ENCODE measurements around the gene TM4SF5. TPM values are rescaled to one million over a fixed set of nuclear protein-coding genes. Genes with fewer than 3 reads are reported as not detected.

Gene TM4SF5
- total and polyA plus RNA-seq, 8 donors, result 0.31 to 1.2 (median 0.61) TPM; not detected in 2

GRCh38 chr17:4810696-4811290 lies 39.1 kb downstream of the TM4SF5 start:
- Histone ChIP-seq H3K36me3 (no peaks in the 10 kb centered on the region), H3K4me3 (no peak overlapping the region), H3K4me1 (peaks cover 0 to 12% (median 6%) of the 10 kb centered on the region in 3 donors), H3K27me3 (no peaks in the 10 kb centered on the region), H3K9me3 (no peaks in the 10 kb centered on the region), H3K27ac (no peak overlapping the region)
- ATAC-seq (no peak), DNase-seq (peak in 1 of 6 donors; percentile 66), FAIRE-seq (no peak)
- no peak for TF ChIP-seq CTCF (IDR thresholded peaks at IDR 0.05)
- WGBS, 2 donors, result 81 to 85% methylated on average over 13 of the region's 13 CpGs
- intact Hi-C loops (cut with DNase I), result no loop called here

DNA sequence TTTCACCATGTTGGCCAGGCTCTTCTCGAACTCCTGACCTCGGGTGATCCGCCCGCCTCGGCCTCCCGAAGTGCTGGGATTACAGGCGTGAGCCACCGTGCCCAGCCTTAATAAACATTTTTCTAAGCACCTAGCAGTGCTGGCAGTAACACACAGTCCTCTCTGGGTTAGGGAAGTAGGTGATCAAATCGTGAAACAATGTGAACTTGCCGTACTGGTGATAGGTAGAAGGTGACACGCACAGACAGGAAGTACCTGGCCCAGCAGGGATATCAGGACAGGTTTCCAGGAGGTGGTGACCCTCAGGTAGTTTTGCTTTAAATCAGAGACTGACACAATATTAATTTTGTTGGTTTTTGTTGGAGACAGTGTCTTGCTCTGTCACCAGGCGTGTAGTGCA lies 39.8 kb downstream of the TM4SF5 start:
- TF ChIP-seq CTCF (IDR thresholded peaks at IDR 0.05), result no peak
- Histone ChIP-seq H3K4me1 (peaks cover 0 to 9% (median 6%) of the 10 kb centered on the region in 3 donors), H3K9me3 (no peaks in the 10 kb centered on the region), H3K4me3 (no peak overlapping the region), H3K36me3 (no peaks in the 10 kb centered on the region), H3K27me3 (no peaks in the 10 kb centered on the region), H3K27ac (no peak overlapping the region)
- ATAC-seq (no peak), DNase-seq (peak in 1 of 6 donors; percentile 1), FAIRE-seq (no peak)
- 94 to 95% methylated on average over 12 of the region's 12 CpGs for WGBS, 2 donors
- intact Hi-C loops (cut with DNase I), result no loop called here

DNA sequence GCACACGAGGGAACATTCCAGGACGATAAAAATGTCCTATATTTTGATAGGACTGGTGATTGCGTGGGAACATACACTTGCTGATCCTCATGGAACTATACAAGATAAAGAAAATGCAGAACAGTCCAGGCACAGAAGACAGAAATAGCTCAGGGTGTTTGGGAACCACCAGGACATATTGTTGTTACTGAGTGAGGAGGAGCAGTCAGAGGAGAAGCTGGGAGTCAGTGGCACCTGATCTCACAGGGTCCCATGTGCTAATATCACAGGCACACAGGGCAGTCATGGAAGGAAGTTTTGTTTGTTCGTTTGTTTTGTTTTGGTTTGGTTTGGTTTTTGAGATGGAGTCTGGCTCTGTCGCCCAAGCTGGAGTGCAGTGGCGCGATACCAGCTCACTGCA lies 41.0 kb downstream of the TM4SF5 start:
- no peaks in the 10 kb centered on the region for H3K9me3 ChIP-seq
- H3K27me3 ChIP-seq, result no peaks in the 10 kb centered on the region
- H3K27ac ChIP-seq, result no peak overlapping the region
- DNase-seq (peak in 1 of 6 donors; percentile 5), FAIRE-seq (no peak), ATAC-seq (no peak)
- 78 to 79% methylated on average over 7 of the region's 7 CpGs for WGBS, 2 donors
- intact Hi-C loops (cut with DNase I), result no loop called here
- no peak overlapping the region for H3K4me3 ChIP-seq
- TF ChIP-seq CTCF (IDR thresholded peaks at IDR 0.05), result no peak
- peaks cover 0 to 7% (median 5%) of the 10 kb centered on the region in 3 donors for H3K4me1 ChIP-seq
- H3K36me3 ChIP-seq, result no peaks in the 10 kb centered on the region

DNA sequence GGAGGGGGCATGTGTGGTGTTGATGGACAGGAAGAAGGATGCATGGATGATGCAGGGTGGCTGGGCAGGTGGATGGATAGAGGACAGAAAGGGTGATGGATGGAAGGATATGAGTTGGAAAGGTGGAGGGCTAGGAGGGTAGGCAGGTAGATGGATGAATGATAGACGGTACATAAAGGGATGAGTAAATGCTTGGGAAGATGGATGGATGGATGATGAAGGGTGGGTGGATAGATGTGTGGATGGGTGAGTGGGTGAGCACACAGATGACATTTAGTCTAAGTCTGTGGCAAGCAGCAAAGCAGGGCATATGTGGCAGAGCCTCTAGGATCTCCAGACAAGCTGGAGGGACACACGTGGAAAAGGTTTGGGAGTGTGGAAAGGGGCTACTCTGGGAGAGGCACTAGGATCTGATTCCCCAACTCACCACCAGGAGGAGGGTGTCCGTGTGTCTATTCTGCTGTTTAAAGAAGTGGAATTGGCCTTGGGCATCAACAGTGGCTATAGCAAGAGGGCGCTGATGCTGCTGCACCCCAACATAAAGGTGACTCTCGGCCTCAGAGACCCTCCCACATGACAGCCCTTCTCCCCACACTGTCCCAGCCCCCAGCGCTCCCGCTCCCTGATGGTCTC lies 43.5 kb downstream of the TM4SF5 start:
- WGBS, 2 donors, result 86 to 87% methylated on average over 7 of the region's 7 CpGs
- no peak for TF ChIP-seq CTCF (IDR thresholded peaks at IDR 0.05)
- H3K9me3 ChIP-seq, result no peaks in the 10 kb centered on the region
- intact Hi-C loops (cut with DNase I), result no loop called here
- DNase-seq, result no peak
- H3K27ac ChIP-seq, result no peak overlapping the region
- FAIRE-seq, result no peak
- no peaks in the 10 kb centered on the region for H3K36me3 ChIP-seq
- no peak overlapping the region for H3K4me3 ChIP-seq
- ATAC-seq, result no peak
- no peaks in the 10 kb centered on the region for H3K27me3 ChIP-seq
- H3K4me1 ChIP-seq, result no peaks in the 10 kb centered on the region

GRCh38 chr17:4816826-4817225 lies 45.1 kb downstream of the TM4SF5 start:
- Histone ChIP-seq H3K27ac (no peak overlapping the region), H3K4me3 (no peak overlapping the region), H3K9me3 (no peaks in the 10 kb centered on the region), H3K36me3 (no peaks in the 10 kb centered on the region), H3K4me1 (no peaks in the 10 kb centered on the region), H3K27me3 (no peaks in the 10 kb centered on the region)
- intact Hi-C loops (cut with DNase I), result no loop called here
- ATAC-seq (no peak), FAIRE-seq (no peak), DNase-seq (no peak)
- WGBS, 2 donors, result 84 to 87% methylated on average over 13 of the region's 13 CpGs
- no peak for TF ChIP-seq CTCF (IDR thresholded peaks at IDR 0.05)
